Measurements from ENCODE around the gene FGGY.

Gene FGGY

GRCh38 chr1:59393211-59394180 lies 96.6 kb downstream of the FGGY start:
- H3K4me3 ChIP-seq (ENCODE audit: control insufficient read depth in 1 of 7, extremely low read depth in 1 of 7, insufficient read depth in 4 of 7, low read depth in 2 of 7, low read length in 6 of 7), result no peak overlapping the region
- no peaks in the 10 kb centered on the region for H3K36me3 ChIP-seq (ENCODE audit: control insufficient read depth in 4 of 4, insufficient read depth in 4 of 4, low read length in 3 of 4)
- H3K27me3 ChIP-seq (replicated peaks in 2 of 5; ENCODE audit: control insufficient read depth in 4 of 5, insufficient read depth in 5 of 5, low read length in 4 of 5), result no peaks in the 10 kb centered on the region
- 100% methylated on average over 4 of the region's 7 CpGs for WGBS (ENCODE audit: insufficient coverage)
- ChIA-PET CTCF (interaction anchor here (1.2 kb wide), 1 partner anchor 15 kb away, joined by 4 read pairs; no protein-coding TSS in a partner anchor), POLR2A (no interaction called here)
- DNase-seq, result no peak
- no peaks in the 10 kb centered on the region for H3K9me3 ChIP-seq (ENCODE audit: control extremely low read depth in 1 of 5, control insufficient read depth in 4 of 5, insufficient read depth in 2 of 5, low read depth in 1 of 5, low read length in 4 of 5)
- no peaks in the 10 kb centered on the region for H3K4me1 ChIP-seq (ENCODE audit: control extremely low read depth in 1 of 4, control insufficient read depth in 4 of 4, insufficient read depth in 4 of 4, low read length in 3 of 4)
- H3K27ac ChIP-seq (ENCODE audit: insufficient read depth in 1 of 2, low read depth in 1 of 2, low read length in 2 of 2, poor library complexity in 1 of 2, severe bottlenecking in 2 of 2), result peak overlapping the region in 1 of 2 experiments; percentile 44

- POLR2A ChIA-PET, result no interaction called here
- CTCF ChIA-PET, result interaction anchor here (1.2 kb wide), 1 partner anchor 14 kb away, joined by 4 read pairs; no protein-coding TSS in a partner anchor
Observed at GRCh38 chr1:59394706-59395425, 98.0 kb downstream of the FGGY start.

DNA sequence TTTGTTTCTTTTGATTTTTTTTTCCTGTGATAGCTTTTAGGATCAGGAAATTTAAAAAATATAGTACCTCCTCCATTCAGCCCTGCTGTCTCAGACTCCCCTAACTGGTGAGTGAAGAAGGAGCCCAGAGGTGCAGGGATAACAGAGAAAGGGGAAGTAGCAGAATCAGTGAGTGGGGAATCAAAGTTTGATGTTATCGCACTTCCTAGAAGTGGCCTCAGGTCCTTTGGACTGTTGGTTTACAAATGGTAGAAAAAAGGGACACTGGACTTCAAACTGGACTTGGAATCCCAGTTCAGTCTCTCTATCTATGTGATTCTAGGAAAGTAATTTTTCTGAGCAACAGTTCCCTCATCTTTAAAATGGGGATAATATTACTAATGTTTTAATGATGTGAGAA lies 99.5 kb downstream of the FGGY start:
- no peaks in the 10 kb centered on the region for H3K27me3 ChIP-seq (replicated peaks in 2 of 5; ENCODE audit: control insufficient read depth in 4 of 5, insufficient read depth in 5 of 5, low read length in 4 of 5)
- H3K9me3 ChIP-seq (ENCODE audit: control extremely low read depth in 1 of 5, control insufficient read depth in 4 of 5, insufficient read depth in 2 of 5, low read depth in 1 of 5, low read length in 4 of 5), result no peaks in the 10 kb centered on the region
- ChIA-PET POLR2A (interaction anchor here (0.6 kb wide), 1 partner anchor 670 kb away, joined by 3 read pairs; no protein-coding TSS in a partner anchor), CTCF (no interaction called here)
- no peaks in the 10 kb centered on the region for H3K36me3 ChIP-seq (ENCODE audit: control insufficient read depth in 4 of 4, insufficient read depth in 4 of 4, low read length in 3 of 4)
- no peak overlapping the region for H3K4me3 ChIP-seq (ENCODE audit: control insufficient read depth in 1 of 7, extremely low read depth in 1 of 7, insufficient read depth in 4 of 7, low read depth in 2 of 7, low read length in 6 of 7)
- WGBS (ENCODE audit: insufficient coverage), result 86% methylated on average over 1 of the region's 1 CpG
- peak in 2 of 3 donors; percentile 32 to 35 for DNase-seq
- no peak overlapping the region for H3K27ac ChIP-seq (ENCODE audit: insufficient read depth in 1 of 2, low read depth in 1 of 2, low read length in 2 of 2, poor library complexity in 1 of 2, severe bottlenecking in 2 of 2)
- H3K4me1 ChIP-seq (ENCODE audit: control extremely low read depth in 1 of 4, control insufficient read depth in 4 of 4, insufficient read depth in 4 of 4, low read length in 3 of 4), result no peaks in the 10 kb centered on the region

More at GRCh38 chr1:59394706-59395425, 98.0 kb downstream of the FGGY start:
- 86% methylated on average over 2 of the region's 6 CpGs for WGBS (ENCODE audit: insufficient coverage)
- Histone ChIP-seq H3K36me3 (ENCODE audit: control insufficient read depth in 4 of 4, insufficient read depth in 4 of 4, low read length in 3 of 4) (no peaks in the 10 kb centered on the region), H3K9me3 (ENCODE audit: control extremely low read depth in 1 of 5, control insufficient read depth in 4 of 5, insufficient read depth in 2 of 5, low read depth in 1 of 5, low read length in 4 of 5) (no peaks in the 10 kb centered on the region), H3K27me3 (replicated peaks in 2 of 5; ENCODE audit: control insufficient read depth in 4 of 5, insufficient read depth in 5 of 5, low read length in 4 of 5) (no peaks in the 10 kb centered on the region), H3K4me1 (ENCODE audit: control extremely low read depth in 1 of 4, control insufficient read depth in 4 of 4, insufficient read depth in 4 of 4, low read length in 3 of 4) (no peaks in the 10 kb centered on the region), H3K4me3 (ENCODE audit: control insufficient read depth in 1 of 7, extremely low read depth in 1 of 7, insufficient read depth in 4 of 7, low read depth in 2 of 7, low read length in 6 of 7) (no peak overlapping the region), H3K27ac (ENCODE audit: insufficient read depth in 1 of 2, low read depth in 1 of 2, low read length in 2 of 2, poor library complexity in 1 of 2, severe bottlenecking in 2 of 2) (no peak overlapping the region)
- DNase-seq, result no peak

DNA sequence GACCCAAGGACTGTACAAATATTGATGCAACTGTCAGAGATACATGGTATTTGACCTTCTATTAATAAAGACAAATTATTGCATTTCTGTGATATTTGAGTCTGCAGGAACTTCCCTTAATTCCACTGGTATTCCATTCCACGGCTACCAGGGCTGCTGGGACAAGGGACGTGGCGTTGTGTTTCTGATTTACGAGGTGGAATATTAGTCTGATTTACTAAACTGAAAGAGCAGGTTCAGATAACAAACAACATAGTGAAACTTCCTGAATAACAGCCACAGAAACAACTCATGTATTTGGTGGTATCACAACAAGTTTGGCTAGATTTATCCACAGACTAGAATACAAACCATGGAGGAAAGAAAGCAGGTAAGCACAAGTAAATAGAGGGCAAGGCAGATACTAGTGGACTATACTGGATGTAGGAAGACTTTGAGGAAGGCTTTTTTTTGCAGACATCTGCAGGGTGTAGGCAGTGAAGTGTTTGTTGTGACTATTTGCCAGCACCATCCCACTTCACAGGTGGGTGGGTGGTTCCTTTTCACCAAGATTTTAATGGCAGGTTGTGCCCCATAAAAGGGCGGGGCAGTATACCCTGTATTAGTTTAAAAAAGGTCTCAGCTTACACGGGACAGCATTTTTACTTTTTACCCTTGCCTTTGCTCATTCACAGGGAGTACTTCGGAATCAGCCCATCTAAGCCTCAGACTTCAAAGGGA lies 100.4 kb downstream of the FGGY start:
- H3K27me3 ChIP-seq (replicated peaks in 2 of 5; ENCODE audit: control insufficient read depth in 4 of 5, insufficient read depth in 5 of 5, low read length in 4 of 5), result no peaks in the 10 kb centered on the region
- ChIA-PET CTCF (interaction anchor here (1.1 kb wide), 1 partner anchor 11 kb away, joined by 3 read pairs; no protein-coding TSS in a partner anchor), POLR2A (no interaction called here)
- H3K27ac ChIP-seq (ENCODE audit: insufficient read depth in 1 of 2, low read depth in 1 of 2, low read length in 2 of 2, poor library complexity in 1 of 2, severe bottlenecking in 2 of 2), result no peak overlapping the region
- no peaks in the 10 kb centered on the region for H3K9me3 ChIP-seq (ENCODE audit: control extremely low read depth in 1 of 5, control insufficient read depth in 4 of 5, insufficient read depth in 2 of 5, low read depth in 1 of 5, low read length in 4 of 5)
- H3K4me1 ChIP-seq (ENCODE audit: control extremely low read depth in 1 of 4, control insufficient read depth in 4 of 4, insufficient read depth in 4 of 4, low read length in 3 of 4), result no peaks in the 10 kb centered on the region
- H3K36me3 ChIP-seq (ENCODE audit: control insufficient read depth in 4 of 4, insufficient read depth in 4 of 4, low read length in 3 of 4), result no peaks in the 10 kb centered on the region
- no peak overlapping the region for H3K4me3 ChIP-seq (ENCODE audit: control insufficient read depth in 1 of 7, extremely low read depth in 1 of 7, insufficient read depth in 4 of 7, low read depth in 2 of 7, low read length in 6 of 7)
- no peak for DNase-seq
- WGBS (ENCODE audit: insufficient coverage), result 0% methylated on average over 1 of the region's 7 CpGs

DNA sequence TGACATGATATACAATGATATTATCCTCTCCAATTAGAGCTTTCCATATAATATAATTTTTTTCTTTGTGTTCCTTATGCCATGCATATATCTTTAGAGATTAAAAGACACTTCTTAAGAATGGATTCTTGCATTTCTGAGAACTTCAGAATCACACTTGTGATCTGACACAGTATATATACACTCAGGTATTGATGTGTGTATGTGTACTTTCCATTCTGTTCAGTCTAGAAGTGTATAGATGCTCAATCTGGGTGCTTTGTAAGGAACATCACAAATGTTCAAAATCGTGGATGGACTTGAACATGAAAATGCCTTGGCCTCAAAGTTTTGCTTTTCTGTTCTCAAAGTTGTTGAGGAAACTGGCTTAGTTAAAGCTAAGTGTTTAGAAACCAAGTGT lies 102.7 kb downstream of the FGGY start:
- CTCF ChIA-PET, result no interaction called here
- H3K27me3 ChIP-seq (replicated peaks in 2 of 5; ENCODE audit: control insufficient read depth in 4 of 5, insufficient read depth in 5 of 5, low read length in 4 of 5), result no peaks in the 10 kb centered on the region

DNA sequence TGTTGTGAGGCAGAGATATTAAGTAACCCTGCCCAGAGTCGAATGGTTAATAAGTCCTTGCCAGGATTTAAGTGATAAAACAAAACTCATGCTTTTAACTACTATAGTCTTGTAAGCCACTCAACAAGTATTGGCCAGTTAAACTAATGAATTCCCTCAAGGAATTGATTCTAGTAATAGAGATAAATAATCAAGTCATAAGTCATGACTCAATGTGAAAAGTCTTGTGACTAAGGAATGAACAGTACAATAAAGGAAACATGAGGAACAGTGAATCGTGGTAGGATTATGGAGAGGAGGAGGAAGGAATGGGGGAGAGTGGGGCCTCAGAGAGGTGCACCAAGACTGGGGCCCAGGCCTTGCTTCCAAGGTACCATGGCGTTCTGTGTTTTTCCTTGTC lies 104.7 kb downstream of the FGGY start:
- Histone ChIP-seq H3K27ac (ENCODE audit: insufficient read depth in 1 of 2, low read depth in 1 of 2, low read length in 2 of 2, poor library complexity in 1 of 2, severe bottlenecking in 2 of 2) (no peak overlapping the region), H3K4me3 (ENCODE audit: control insufficient read depth in 1 of 7, extremely low read depth in 1 of 7, insufficient read depth in 4 of 7, low read depth in 2 of 7, low read length in 6 of 7) (no peak overlapping the region), H3K27me3 (replicated peaks in 2 of 5; ENCODE audit: control insufficient read depth in 4 of 5, insufficient read depth in 5 of 5, low read length in 4 of 5) (no peaks in the 10 kb centered on the region), H3K4me1 (ENCODE audit: control extremely low read depth in 1 of 4, control insufficient read depth in 4 of 4, insufficient read depth in 4 of 4, low read length in 3 of 4) (no peaks in the 10 kb centered on the region), H3K9me3 (ENCODE audit: control extremely low read depth in 1 of 5, control insufficient read depth in 4 of 5, insufficient read depth in 2 of 5, low read depth in 1 of 5, low read length in 4 of 5) (peaks cover 0 to 2% (median 0%) of the 10 kb centered on the region in 5 experiments), H3K36me3 (ENCODE audit: control insufficient read depth in 4 of 4, insufficient read depth in 4 of 4, low read length in 3 of 4) (no peaks in the 10 kb centered on the region)
- no peak for DNase-seq
- CTCF ChIA-PET, result no interaction called here
- POLR2A ChIA-PET, result no interaction called here
- WGBS (ENCODE audit: insufficient coverage), result 100% methylated on average over 2 of the region's 3 CpGs

More for the DNA sequence above, 102.7 kb downstream of the FGGY start:
- no peaks in the 10 kb centered on the region for H3K9me3 ChIP-seq (ENCODE audit: control extremely low read depth in 1 of 5, control insufficient read depth in 4 of 5, insufficient read depth in 2 of 5, low read depth in 1 of 5, low read length in 4 of 5)
- POLR2A ChIA-PET, result no interaction called here
- H3K27ac ChIP-seq (ENCODE audit: insufficient read depth in 1 of 2, low read depth in 1 of 2, low read length in 2 of 2, poor library complexity in 1 of 2, severe bottlenecking in 2 of 2), result no peak overlapping the region
- WGBS (ENCODE audit: insufficient coverage), result 100% methylated on average over 1 of the region's 1 CpG
- H3K4me3 ChIP-seq (ENCODE audit: control insufficient read depth in 1 of 7, extremely low read depth in 1 of 7, insufficient read depth in 4 of 7, low read depth in 2 of 7, low read length in 6 of 7), result no peak overlapping the region
- H3K4me1 ChIP-seq (ENCODE audit: control extremely low read depth in 1 of 4, control insufficient read depth in 4 of 4, insufficient read depth in 4 of 4, low read length in 3 of 4), result no peaks in the 10 kb centered on the region
- DNase-seq, result no peak
- no peaks in the 10 kb centered on the region for H3K36me3 ChIP-seq (ENCODE audit: control insufficient read depth in 4 of 4, insufficient read depth in 4 of 4, low read length in 3 of 4)
